Measurements from ENCODE around the gene CBX4.

CBX4 gene

DNA sequence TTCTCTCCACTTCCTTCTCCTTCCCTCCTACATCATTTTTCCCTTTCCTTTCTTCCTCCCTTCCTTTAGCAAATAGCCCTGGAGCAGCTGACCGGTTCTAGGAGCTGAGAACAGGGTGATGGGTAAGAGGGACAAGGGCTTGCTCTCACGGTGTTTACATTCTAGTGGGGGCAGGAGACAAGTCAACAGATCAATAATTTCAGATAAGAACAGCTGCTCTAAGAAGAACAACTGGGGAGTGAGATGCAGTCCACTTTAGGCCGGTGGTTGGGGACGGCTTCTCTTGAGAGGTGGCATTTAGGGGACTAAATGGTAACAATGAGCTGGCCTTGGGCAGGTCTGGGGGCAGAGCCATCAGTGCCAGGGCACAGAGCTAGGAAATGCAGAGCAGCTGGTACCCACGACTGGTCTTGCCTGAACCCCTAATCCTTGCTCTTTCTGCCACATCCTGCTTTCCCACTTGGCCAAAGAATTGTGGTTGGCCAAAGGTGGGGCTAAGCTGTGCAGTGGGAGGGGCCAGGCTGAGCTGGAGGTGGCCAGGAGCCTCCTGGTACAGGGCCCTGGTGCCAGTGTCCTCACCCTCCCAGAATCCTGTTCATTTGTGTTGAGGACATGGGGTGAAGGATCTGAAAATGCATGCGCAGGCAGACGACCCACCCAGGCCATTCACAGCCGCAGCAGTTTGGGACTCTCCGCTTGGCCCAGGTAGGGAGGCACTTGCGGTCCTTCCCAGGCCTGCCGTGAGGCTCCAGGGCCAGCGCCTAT lies 17.7 kb downstream of the CBX4 start:
- no peaks in the 10 kb centered on the region for H3K36me3 ChIP-seq (ENCODE audit: insufficient read depth)
- no peaks in the 10 kb centered on the region for H3K79me2 ChIP-seq (ENCODE audit: insufficient read depth, low read depth)
- TF ChIP-seq, protein P1, sequence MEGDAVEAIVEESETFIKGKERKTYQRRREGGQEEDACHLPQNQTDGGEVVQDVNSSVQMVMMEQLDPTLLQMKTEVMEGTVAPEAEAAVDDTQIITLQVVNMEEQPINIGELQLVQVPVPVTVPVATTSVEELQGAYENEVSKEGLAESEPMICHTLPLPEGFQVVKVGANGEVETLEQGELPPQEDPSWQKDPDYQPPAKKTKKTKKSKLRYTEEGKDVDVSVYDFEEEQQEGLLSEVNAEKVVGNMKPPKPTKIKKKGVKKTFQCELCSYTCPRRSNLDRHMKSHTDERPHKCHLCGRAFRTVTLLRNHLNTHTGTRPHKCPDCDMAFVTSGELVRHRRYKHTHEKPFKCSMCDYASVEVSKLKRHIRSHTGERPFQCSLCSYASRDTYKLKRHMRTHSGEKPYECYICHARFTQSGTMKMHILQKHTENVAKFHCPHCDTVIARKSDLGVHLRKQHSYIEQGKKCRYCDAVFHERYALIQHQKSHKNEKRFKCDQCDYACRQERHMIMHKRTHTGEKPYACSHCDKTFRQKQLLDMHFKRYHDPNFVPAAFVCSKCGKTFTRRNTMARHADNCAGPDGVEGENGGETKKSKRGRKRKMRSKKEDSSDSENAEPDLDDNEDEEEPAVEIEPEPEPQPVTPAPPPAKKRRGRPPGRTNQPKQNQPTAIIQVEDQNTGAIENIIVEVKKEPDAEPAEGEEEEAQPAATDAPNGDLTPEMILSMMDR (conservative IDR thresholded peaks at IDR 0.05; ENCODE audit: low read depth, low read length): no peak
- no peak overlapping the region for H3K27ac ChIP-seq
- no peak overlapping the region for H3K4me2 ChIP-seq
- H3K4me3 ChIP-seq (IDR thresholded peaks at IDR 0.05; ENCODE audit: insufficient read depth, low read depth, low read length): no peak overlapping the region
- H3K27me3 ChIP-seq (ENCODE audit: insufficient read depth, low read depth): peaks cover 4% of the 10 kb centered on the region; the same call in 1 of the 2 replicates
- H3K9ac ChIP-seq: no peak overlapping the region
- no peak overlapping the region for H2AFZ ChIP-seq (ENCODE audit: low read depth)
- no peaks in the 10 kb centered on the region for H4K20me1 ChIP-seq (ENCODE audit: insufficient read depth)
- H3K4me1 ChIP-seq (ENCODE audit: low read depth, poor library complexity, severe bottlenecking): no peaks in the 10 kb centered on the region

DNA sequence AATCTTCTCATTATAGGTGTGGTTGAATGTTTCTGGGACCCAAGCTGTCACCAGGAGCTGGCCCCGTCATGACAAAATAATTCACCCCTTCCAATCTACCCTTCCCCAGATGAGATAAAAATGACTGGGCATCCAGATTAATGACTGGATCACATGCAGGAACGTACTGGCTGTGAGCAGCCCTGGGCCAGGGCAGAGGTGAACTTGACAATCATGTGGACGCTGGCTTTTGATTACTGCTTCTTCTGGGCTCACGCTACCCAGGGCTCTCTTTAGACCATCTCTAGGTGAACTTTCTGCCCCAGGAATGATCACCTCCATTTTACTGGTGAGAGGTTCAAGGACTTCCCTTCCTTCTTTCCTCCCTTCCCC lies 18.3 kb downstream of the CBX4 start:
- Histone ChIP-seq H4K20me1 (ENCODE audit: insufficient read depth) (no peaks in the 10 kb centered on the region), H3K27ac (no peak overlapping the region), H3K4me1 (ENCODE audit: low read depth, poor library complexity, severe bottlenecking) (no peaks in the 10 kb centered on the region), H3K27me3 (ENCODE audit: insufficient read depth, low read depth) (peaks cover 4% of the 10 kb centered on the region; the same call in 1 of the 2 replicates), H3K36me3 (ENCODE audit: insufficient read depth) (no peaks in the 10 kb centered on the region), H3K79me2 (ENCODE audit: insufficient read depth, low read depth) (no peaks in the 10 kb centered on the region), H2AFZ (ENCODE audit: low read depth) (no peak overlapping the region), H3K4me3 (IDR thresholded peaks at IDR 0.05; ENCODE audit: insufficient read depth, low read depth, low read length) (no peak overlapping the region), H3K9ac (no peak overlapping the region), H3K4me2 (no peak overlapping the region)
- TF ChIP-seq, protein P1 (conservative IDR thresholded peaks at IDR 0.05; ENCODE audit: low read depth, low read length): no peak

DNA sequence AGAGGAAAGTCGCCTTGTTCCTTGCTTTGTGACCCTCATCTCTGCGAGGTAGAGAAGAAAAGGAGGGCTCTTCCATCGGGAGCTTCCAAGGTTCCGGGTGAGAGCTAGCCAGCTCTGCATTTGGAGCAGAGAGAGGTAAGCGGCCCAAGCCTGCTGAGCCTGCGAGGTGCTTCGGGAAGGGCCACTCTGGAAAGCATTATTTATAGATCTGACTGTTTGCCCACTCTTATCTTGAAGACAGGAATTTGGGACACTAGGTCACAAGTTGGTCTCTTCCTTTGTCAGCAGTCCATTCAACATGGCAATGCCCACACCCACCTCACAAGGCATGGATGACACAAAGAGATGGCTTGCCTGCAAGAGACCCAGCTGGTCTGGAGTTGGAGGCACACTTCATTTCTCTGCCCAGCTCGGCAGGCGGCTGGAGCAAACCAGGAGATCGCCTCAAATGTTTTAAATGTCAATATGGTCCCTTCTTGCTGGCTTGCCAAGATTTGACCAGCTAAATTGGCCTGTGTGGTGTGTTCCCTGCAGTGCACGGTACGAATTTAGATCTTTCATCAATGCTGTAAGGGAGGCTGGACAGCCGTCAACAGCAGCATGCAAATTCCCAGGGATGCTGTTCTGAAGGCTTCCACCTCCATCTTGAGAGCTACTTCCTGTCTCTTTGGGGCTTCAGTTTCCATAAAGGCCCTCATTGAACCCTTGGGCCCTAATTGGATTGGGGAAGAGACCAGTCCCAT lies 19.5 kb downstream of the CBX4 start:
- H3K27ac ChIP-seq: no peak overlapping the region

DNA sequence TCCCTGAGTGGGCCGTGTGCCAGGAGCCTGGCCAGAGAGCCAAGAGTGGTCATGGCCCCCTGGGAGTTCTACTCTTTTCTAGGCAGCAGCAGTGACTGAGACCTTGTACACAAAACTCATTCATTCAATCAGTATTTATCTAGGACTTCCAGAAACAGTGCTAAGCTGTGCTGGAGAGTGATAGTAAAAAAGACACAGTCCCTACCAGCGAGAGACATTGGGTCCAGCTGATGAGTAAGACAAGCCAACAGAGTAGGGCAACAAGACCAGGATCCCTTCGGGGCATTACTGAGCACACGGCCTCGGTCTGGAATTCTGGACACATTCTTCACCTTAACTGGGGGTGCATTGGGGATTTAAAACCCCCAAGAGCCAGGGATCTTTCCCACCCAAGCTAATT lies 20.2 kb downstream of the CBX4 start:
- no peak overlapping the region for H3K4me3 ChIP-seq (IDR thresholded peaks at IDR 0.05; ENCODE audit: insufficient read depth, low read depth, low read length)
- peaks cover 11% of the 10 kb centered on the region; the same call in 1 of the 2 replicates for H3K27me3 ChIP-seq (ENCODE audit: insufficient read depth, low read depth)
- TF ChIP-seq, protein P1 (conservative IDR thresholded peaks at IDR 0.05; ENCODE audit: low read depth, low read length): no peak
- no peak overlapping the region for H3K27ac ChIP-seq
- no peak overlapping the region for H3K4me2 ChIP-seq
- no peaks in the 10 kb centered on the region for H3K36me3 ChIP-seq (ENCODE audit: insufficient read depth)
- H3K4me1 ChIP-seq (ENCODE audit: low read depth, poor library complexity, severe bottlenecking): peaks cover 5% of the 10 kb centered on the region
- no peak overlapping the region for H2AFZ ChIP-seq (ENCODE audit: low read depth)
- H3K9ac ChIP-seq: no peak overlapping the region
- H3K79me2 ChIP-seq (ENCODE audit: insufficient read depth, low read depth): no peaks in the 10 kb centered on the region
- H4K20me1 ChIP-seq (ENCODE audit: insufficient read depth): no peaks in the 10 kb centered on the region

More for the DNA sequence above, 19.5 kb downstream of the CBX4 start:
- Histone ChIP-seq H3K4me1 (ENCODE audit: low read depth, poor library complexity, severe bottlenecking) (no peaks in the 10 kb centered on the region), H3K36me3 (ENCODE audit: insufficient read depth) (no peaks in the 10 kb centered on the region), H3K4me3 (IDR thresholded peaks at IDR 0.05; ENCODE audit: insufficient read depth, low read depth, low read length) (no peak overlapping the region), H2AFZ (ENCODE audit: low read depth) (no peak overlapping the region), H3K27me3 (ENCODE audit: insufficient read depth, low read depth) (peaks cover 6% of the 10 kb centered on the region; the same call in 1 of the 2 replicates), H3K4me2 (no peak overlapping the region), H4K20me1 (ENCODE audit: insufficient read depth) (no peaks in the 10 kb centered on the region), H3K9ac (no peak overlapping the region), H3K79me2 (ENCODE audit: insufficient read depth, low read depth) (no peaks in the 10 kb centered on the region)
- TF ChIP-seq, protein P1 (conservative IDR thresholded peaks at IDR 0.05; ENCODE audit: low read depth, low read length): no peak

All from KMS-11 (cell line).